IMR-90 (cell line): Measurements from ENCODE around the gene HDDC2. TPM values are rescaled to one million over a fixed set of nuclear protein-coding genes. Genes with fewer than 3 reads are reported as not detected.

Experiments
- ATAC-seq: fragments of 200-7000 bp; cut with Tn5 transposase; 2 replicates; pipeline ENCODE4 v1.9.1; 2020; ENCODE audit warnings: low read depth, mild to moderate bottlenecking, moderate library complexity
- BruUV-seq: library from RNA; stranded (reverse); fragments of 400-500 nt; replicated peaks from 2 replicates; lab custom pipeline; 2021; lab: Mats Ljungman, UMichigan
- CTCF ChIA-PET: fragments of 300-600 bp; formaldehyde crosslinking; extraction: SDS; loops from one replicate; lab custom pipeline; 2021; ENCODE audit warnings: antibody characterized with exemption; lab: Yijun Ruan, JAX
- POLR2A ChIA-PET: fragments of 300-600 bp; sonication (Branson Sonifier 250); formaldehyde crosslinking; loops from one replicate; lab custom pipeline; 2022; ENCODE audit warnings: antibody characterized with exemption; ENCODE audit not compliant: unreplicated experiment; lab: Charles Lee
- DNase-seq: peaks from one replicate; pipeline ENCODE4 v3.0.0; 2013
- H2AFZ ChIP-seq: replicated peaks from 2 replicates; pipeline ENCODE3; 2013; ENCODE audit warnings: low read length, mild to moderate bottlenecking; ENCODE audit not compliant: poor library complexity
- H2AK5ac ChIP-seq: 2 replicates; pipeline ENCODE4 v1.6.1; 2013; ENCODE audit warnings: low read depth, low read length, inconsistent platforms
- H2AK9ac ChIP-seq: replicated peaks from 2 replicates; pipeline ENCODE3; 2013; ENCODE audit warnings: mild to moderate bottlenecking, low read depth, low read length, moderate library complexity; ENCODE audit not compliant: poor library complexity
- H2BK120ac ChIP-seq: 2 replicates; pipeline ENCODE4 v1.6.1; 2013; ENCODE audit warnings: low read depth, low read length, inconsistent platforms
- H2BK15ac ChIP-seq: 3 replicates; pipeline ENCODE4 v1.6.1; 2013; ENCODE audit warnings: low read depth, low read length, inconsistent platforms
- H2BK20ac ChIP-seq: 2 replicates; pipeline ENCODE4 v1.6.1; 2013; ENCODE audit warnings: low read depth, mild to moderate bottlenecking, inconsistent platforms, low read length, moderate library complexity
- H2BK5ac ChIP-seq: 2 replicates; pipeline ENCODE4 v1.6.1; 2013; ENCODE audit warnings: mild to moderate bottlenecking, low read depth, low read length, inconsistent platforms; ENCODE audit not compliant: poor library complexity, severe bottlenecking
- H3K14ac ChIP-seq: replicated peaks from 2 replicates; pipeline ENCODE4 v1.6.1; 2013; ENCODE audit warnings: low read depth, low read length, inconsistent platforms
- H3K18ac ChIP-seq: 2 replicates; pipeline ENCODE4 v1.6.1; 2013; ENCODE audit warnings: low read depth, low read length, control low read depth
- H3K23ac ChIP-seq: 2 replicates; pipeline ENCODE4 v1.6.1; 2013; ENCODE audit warnings: low read depth, low read length, inconsistent platforms
- H3K27ac ChIP-seq: 2 replicates; pipeline ENCODE4 v1.5.1; 2013; ENCODE audit warnings: mild to moderate bottlenecking, control low read depth, low read length; ENCODE audit not compliant: insufficient read depth
- H3K27me3 ChIP-seq: 2 replicates; pipeline ENCODE4 v1.6.1; 2013; ENCODE audit warnings: low read length; ENCODE audit not compliant: control insufficient read depth, insufficient read depth
- H3K36me3 ChIP-seq: 2 replicates; pipeline ENCODE4 v1.6.1; 2013; ENCODE audit warnings: low read length, mixed read lengths; ENCODE audit not compliant: control insufficient read depth, insufficient read depth
- H3K4ac ChIP-seq: 2 replicates; pipeline ENCODE4 v1.6.1; 2013; ENCODE audit warnings: low read depth, low read length, inconsistent platforms
- H3K4me1 ChIP-seq: 2 replicates; pipeline ENCODE4 v1.6.1; 2013; ENCODE audit warnings: low read length, mixed read lengths; ENCODE audit not compliant: control insufficient read depth, insufficient read depth
- H3K4me2 ChIP-seq: 2 replicates; pipeline ENCODE4 v1.6.1; 2013; ENCODE audit warnings: low read depth, mild to moderate bottlenecking, control low read depth, low read length, moderate library complexity
- H3K4me3 ChIP-seq: 2 replicates; pipeline ENCODE4 v1.5.1; 2013; ENCODE audit warnings: low read depth, mild to moderate bottlenecking, control low read depth, low read length, moderate library complexity; ENCODE audit not compliant: insufficient read depth
- H3K56ac ChIP-seq: 2 replicates; pipeline ENCODE4 v1.6.1; 2013; ENCODE audit warnings: low read length, inconsistent platforms; ENCODE audit not compliant: insufficient read depth; ENCODE audit errors: extremely low read depth
- H3K79me1 ChIP-seq, 2 experiments: 2 replicates each; pipeline ENCODE4 v1.6.1; 2013; ENCODE audit warnings: low read length in 2 of 2, inconsistent platforms in 1 of 2, low read depth in 1 of 2
- H3K9ac ChIP-seq: 2 replicates; pipeline ENCODE4 v1.6.1; 2013; ENCODE audit warnings: low read depth, low read length, control low read depth
- H3K9me1 ChIP-seq: 2 replicates; pipeline ENCODE4 v1.6.1; 2013; ENCODE audit warnings: low read length, inconsistent platforms; ENCODE audit not compliant: insufficient read depth
- H3K9me3 ChIP-seq: 2 replicates; pipeline ENCODE4 v1.6.1; 2013; ENCODE audit warnings: low read length; ENCODE audit not compliant: control insufficient read depth, insufficient read depth
- H4K20me1 ChIP-seq: 2 replicates; pipeline ENCODE4 v1.6.1; 2013; ENCODE audit warnings: low read length, inconsistent platforms; ENCODE audit not compliant: insufficient read depth
- H4K5ac ChIP-seq: 2 replicates; pipeline ENCODE4 v1.6.1; 2013; ENCODE audit warnings: mild to moderate bottlenecking, low read depth, low read length, control low read depth
- H4K8ac ChIP-seq, 2 experiments: 2 replicates each; pipeline ENCODE4 v1.6.1; 2013; ENCODE audit warnings: low read depth in 2 of 2, low read length in 2 of 2, control low read depth in 1 of 2, inconsistent platforms in 1 of 2
- H4K91ac ChIP-seq: 2 replicates; pipeline ENCODE4 v1.6.1; 2013; ENCODE audit warnings: low read depth, low read length, inconsistent platforms; ENCODE audit not compliant: insufficient read depth
- CEBPB ChIP-seq: IDR thresholded peaks from 2 replicates; pipeline ENCODE4 v1.6.1; 2012; ENCODE audit warnings: low read depth, low read length, improper control_type of control experiment
- MAFK ChIP-seq: IDR thresholded peaks from 2 replicates; pipeline ENCODE4 v1.6.1; 2012; ENCODE audit warnings: low read depth, low read length, improper control_type of control experiment
- MAZ ChIP-seq: IDR thresholded peaks from 2 replicates; pipeline ENCODE4 v1.6.1; 2012; ENCODE audit warnings: low read depth, mild to moderate bottlenecking, low read length, improper control_type of control experiment, moderate library complexity, borderline replicate concordance
- MXI1 ChIP-seq: IDR thresholded peaks from 2 replicates; pipeline ENCODE4 v1.6.1; 2012; ENCODE audit warnings: low read depth, mild to moderate bottlenecking, low read length, moderate library complexity, borderline replicate concordance
- WGBS, 2 experiments: methylation state at CpG; one replicate each; pipeline versions ENCODE4 v1.1.5 to v1.1.7; 2013; ENCODE audit warnings: missing lambda C conversion rate in 2 of 2; ENCODE audit not compliant: insufficient read length in 1 of 2; ENCODE audit errors: extremely low coverage in 2 of 2; 5-methylcytosine and 5-hydroxymethylcytosine counted together
- dilution Hi-C: fragments of 300-500 bp; cut with HindIII; formaldehyde crosslinking; loops from one replicate; pipeline ENCODE4 v1.14.3; 2018; ENCODE audit warnings: low sequenced_read_pairs; ENCODE audit not compliant: unreplicated experiment
- in situ Hi-C: fragments of 300-500 bp; cut with MboI; formaldehyde crosslinking; loops from 3 replicates; pipeline ENCODE4 v1.14.3; 2019; ENCODE audit warnings: low sequenced_read_pairs, inconsistent platforms, mixed read lengths
- intact Hi-C: fragments of 100-400 bp; cut with micrococcal nuclease; formaldehyde crosslinking; loops from 2 replicates; pipeline ENCODE4 v1.10.0; 2022
- polyA plus RNA-seq, 3 experiments: library from polyadenylated mRNA; depleted of rRNA; stranded (reverse); fragments of >200 nt; gene quantifications; 2 replicates each; pipeline ENCODE4 v1.2.3, GENCODE V29; 2012; ENCODE audit warnings: low replicate concordance in 1 of 3
- total RNA-seq: library from RNA; depleted of rRNA; stranded (reverse); fragments of >200 nt; gene quantifications from 2 replicates; pipeline ENCODE4 v1.2.3, GENCODE V29; 2012

The HDDC2 gene
- total and polyA plus RNA-seq, 2 of the 4 experiments (the other 2 are of a cell fraction) = 40.9 to 68.6 TPM

DNA sequence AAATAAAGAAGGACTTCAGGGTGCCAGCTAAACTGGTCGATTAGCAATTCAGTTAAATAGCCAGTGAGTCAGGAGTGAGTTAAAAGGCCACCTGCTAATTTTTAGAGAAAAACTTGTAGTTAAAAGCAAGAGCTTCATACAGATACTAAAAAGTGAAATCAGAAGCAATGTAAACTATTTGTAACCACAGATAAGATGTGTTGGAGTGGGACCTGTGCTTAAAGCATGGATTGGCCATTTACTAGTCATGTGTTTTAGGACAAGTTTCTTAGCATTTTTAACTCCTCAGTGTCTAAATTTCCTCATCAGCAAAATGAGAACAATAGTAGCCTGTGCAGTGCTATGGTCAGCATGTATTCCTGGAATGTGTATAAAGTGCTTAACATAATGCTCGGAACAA lies 23.8 kb upstream of the HDDC2 start:
- Histone ChIP-seq H3K4me3 (no peak overlapping the region), H3K36me3 (no peaks in the 10 kb centered on the region), H3K9me1 (no peaks in the 10 kb centered on the region), H3K14ac (no peak overlapping the region), H2BK5ac (no peak overlapping the region), H2AFZ (no peak overlapping the region), H3K9ac (no peak overlapping the region), H3K56ac (no peak overlapping the region), H2AK9ac (no peak overlapping the region), H3K27ac (no peak overlapping the region), H3K18ac (no peak overlapping the region), H3K79me1 (no peaks in the 10 kb centered on the region), H4K20me1 (no peaks in the 10 kb centered on the region), H2BK120ac (no peak overlapping the region), H3K9me3 (no peaks in the 10 kb centered on the region), H2AK5ac (no peak overlapping the region), H4K8ac (no peak overlapping the region), H4K91ac (no peak overlapping the region), H3K4me1 (no peaks in the 10 kb centered on the region), H4K5ac (no peak overlapping the region), H2BK20ac (no peak overlapping the region), H3K4me2 (no peak overlapping the region), H3K4ac (no peak overlapping the region), H3K23ac (no peak overlapping the region), H3K27me3 (peaks cover 7% of the 10 kb centered on the region), H2BK15ac (no peak overlapping the region)
- ATAC-seq = no peak
- dilution Hi-C loops = no loop called here
- in situ Hi-C loops = no loop called here
- BruUV-seq = no TSS peak
- DNase-seq = no peak
- intact Hi-C loops = no loop called here
- WGBS, 2 experiments = no CpG with 5 or more reads among the region's 2 CpGs
- TF ChIP-seq MAFK (peak; percentile 5; the same call in 1 of the 2 replicates), CEBPB (no peak), MXI1 (no peak), MAZ (no peak)
- POLR2A ChIA-PET = no interaction called here
- CTCF ChIA-PET = no interaction called here
